HL-60 (cell line): ENCODE measurements around the gene APBB2.

Experiments used
- DNase-seq, 2 experiments: peaks; one replicate each; pipeline ENCODE4 v3.0.0-alpha.2; 2010 to 2020; ENCODE audit warnings: low read depth in 1 of 2, low spot score in 1 of 2
- H3K27ac ChIP-seq: fragments of 250-450 bp; sonication (Bioruptor Pico); replicated peaks from 2 replicates; pipeline ENCODE4 v1.5.1; 2020; ENCODE audit warnings: mild to moderate bottlenecking, moderate library complexity
- H3K27me3 ChIP-seq: fragments of 250-450 bp; sonication (Bioruptor Pico); 2 replicates; pipeline ENCODE4 v1.5.1; 2021; ENCODE audit warnings: mild to moderate bottlenecking, moderate library complexity; ENCODE audit not compliant: insufficient read depth, poor library complexity, severe bottlenecking
- H3K4me3 ChIP-seq: replicated peaks from 2 replicates; pipeline ENCODE4 v1.5.1; 2011; ENCODE audit warnings: mild to moderate bottlenecking, control low read depth, low read length; ENCODE audit not compliant: insufficient read depth
- GABPA ChIP-seq: IDR thresholded peaks from 2 replicates; pipeline ENCODE4 v1.6.1; 2012; ENCODE audit warnings: low read depth
- POLR2AphosphoS5 ChIP-seq: IDR thresholded peaks from 2 replicates; pipeline ENCODE4 v1.6.1; 2012; ENCODE audit warnings: low read depth
- SPI1 ChIP-seq: IDR thresholded peaks from 2 replicates; pipeline ENCODE4 v1.6.1; 2012; ENCODE audit warnings: low read depth, mild to moderate bottlenecking, borderline replicate concordance
- TF ChIP-seq, protein P1 (sequence below): IDR thresholded peaks from 2 replicates; pipeline ENCODE4 v1.6.1; 2012; ENCODE audit warnings: low read depth; ENCODE audit not compliant: insufficient replicate concordance
- TF ChIP-seq, protein P2 (sequence below): IDR thresholded peaks from one replicate; pipeline ENCODE4 v1.5.1; 2011; ENCODE audit warnings: low read length, control low read depth, inconsistent platforms; ENCODE audit not compliant: insufficient read depth

Gene APBB2

DNA sequence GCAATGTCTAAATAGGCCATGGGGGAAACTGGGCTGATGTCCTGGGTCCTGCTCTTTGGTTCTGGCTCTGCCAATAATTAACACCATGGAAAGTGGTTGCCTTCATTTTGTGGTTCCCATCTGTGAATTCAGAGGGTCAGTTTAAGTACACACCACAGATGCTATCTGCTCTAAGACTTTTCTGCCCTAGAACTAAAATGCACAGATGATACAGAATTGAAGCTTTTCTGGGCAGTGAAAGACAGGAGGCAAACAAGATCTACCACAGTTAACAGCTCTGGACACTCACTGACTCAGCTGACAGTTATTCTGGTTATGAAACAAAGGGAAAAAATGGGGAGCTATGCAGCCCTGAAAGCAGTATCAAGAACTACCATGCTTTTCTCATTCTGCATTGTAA is 37.3 kb downstream of the APBB2 start:
- no peak for DNase-seq
- Histone ChIP-seq H3K4me3 (no peak overlapping the region), H3K27ac (no peak overlapping the region), H3K27me3 (peaks cover 5% of the 10 kb centered on the region)
- TF ChIP-seq SPI1 (no peak), GABPA (no peak), POLR2AphosphoS5 (no peak)
- TF ChIP-seq, protein P1, sequence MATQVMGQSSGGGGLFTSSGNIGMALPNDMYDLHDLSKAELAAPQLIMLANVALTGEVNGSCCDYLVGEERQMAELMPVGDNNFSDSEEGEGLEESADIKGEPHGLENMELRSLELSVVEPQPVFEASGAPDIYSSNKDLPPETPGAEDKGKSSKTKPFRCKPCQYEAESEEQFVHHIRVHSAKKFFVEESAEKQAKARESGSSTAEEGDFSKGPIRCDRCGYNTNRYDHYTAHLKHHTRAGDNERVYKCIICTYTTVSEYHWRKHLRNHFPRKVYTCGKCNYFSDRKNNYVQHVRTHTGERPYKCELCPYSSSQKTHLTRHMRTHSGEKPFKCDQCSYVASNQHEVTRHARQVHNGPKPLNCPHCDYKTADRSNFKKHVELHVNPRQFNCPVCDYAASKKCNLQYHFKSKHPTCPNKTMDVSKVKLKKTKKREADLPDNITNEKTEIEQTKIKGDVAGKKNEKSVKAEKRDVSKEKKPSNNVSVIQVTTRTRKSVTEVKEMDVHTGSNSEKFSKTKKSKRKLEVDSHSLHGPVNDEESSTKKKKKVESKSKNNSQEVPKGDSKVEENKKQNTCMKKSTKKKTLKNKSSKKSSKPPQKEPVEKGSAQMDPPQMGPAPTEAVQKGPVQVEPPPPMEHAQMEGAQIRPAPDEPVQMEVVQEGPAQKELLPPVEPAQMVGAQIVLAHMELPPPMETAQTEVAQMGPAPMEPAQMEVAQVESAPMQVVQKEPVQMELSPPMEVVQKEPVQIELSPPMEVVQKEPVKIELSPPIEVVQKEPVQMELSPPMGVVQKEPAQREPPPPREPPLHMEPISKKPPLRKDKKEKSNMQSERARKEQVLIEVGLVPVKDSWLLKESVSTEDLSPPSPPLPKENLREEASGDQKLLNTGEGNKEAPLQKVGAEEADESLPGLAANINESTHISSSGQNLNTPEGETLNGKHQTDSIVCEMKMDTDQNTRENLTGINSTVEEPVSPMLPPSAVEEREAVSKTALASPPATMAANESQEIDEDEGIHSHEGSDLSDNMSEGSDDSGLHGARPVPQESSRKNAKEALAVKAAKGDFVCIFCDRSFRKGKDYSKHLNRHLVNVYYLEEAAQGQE = no peak
- TF ChIP-seq, protein P2, sequence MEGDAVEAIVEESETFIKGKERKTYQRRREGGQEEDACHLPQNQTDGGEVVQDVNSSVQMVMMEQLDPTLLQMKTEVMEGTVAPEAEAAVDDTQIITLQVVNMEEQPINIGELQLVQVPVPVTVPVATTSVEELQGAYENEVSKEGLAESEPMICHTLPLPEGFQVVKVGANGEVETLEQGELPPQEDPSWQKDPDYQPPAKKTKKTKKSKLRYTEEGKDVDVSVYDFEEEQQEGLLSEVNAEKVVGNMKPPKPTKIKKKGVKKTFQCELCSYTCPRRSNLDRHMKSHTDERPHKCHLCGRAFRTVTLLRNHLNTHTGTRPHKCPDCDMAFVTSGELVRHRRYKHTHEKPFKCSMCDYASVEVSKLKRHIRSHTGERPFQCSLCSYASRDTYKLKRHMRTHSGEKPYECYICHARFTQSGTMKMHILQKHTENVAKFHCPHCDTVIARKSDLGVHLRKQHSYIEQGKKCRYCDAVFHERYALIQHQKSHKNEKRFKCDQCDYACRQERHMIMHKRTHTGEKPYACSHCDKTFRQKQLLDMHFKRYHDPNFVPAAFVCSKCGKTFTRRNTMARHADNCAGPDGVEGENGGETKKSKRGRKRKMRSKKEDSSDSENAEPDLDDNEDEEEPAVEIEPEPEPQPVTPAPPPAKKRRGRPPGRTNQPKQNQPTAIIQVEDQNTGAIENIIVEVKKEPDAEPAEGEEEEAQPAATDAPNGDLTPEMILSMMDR = no peak

DNA sequence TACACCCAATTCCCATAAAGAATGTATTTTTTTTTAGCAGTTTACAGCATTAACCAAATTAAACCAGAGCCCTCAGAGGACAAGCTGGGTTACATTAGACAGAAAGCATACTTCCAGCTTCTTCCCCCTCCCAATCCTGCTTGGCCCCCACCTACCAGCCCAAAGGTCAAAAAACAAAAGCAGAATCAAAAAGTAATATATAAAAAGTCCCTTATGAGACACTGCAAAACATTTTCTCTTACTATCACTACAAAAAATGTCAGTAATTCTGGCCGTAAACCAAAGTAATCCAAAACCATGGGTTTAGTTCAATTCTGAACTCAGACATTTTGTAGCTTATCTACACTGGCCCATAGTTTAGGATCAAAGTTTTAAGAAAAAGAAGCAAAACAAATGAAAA is 38.0 kb downstream of the APBB2 start:
- TF ChIP-seq SPI1 (no peak), GABPA (no peak), POLR2AphosphoS5 (no peak)
- TF ChIP-seq, protein P2 = no peak
- TF ChIP-seq, protein P1 = no peak
- Histone ChIP-seq H3K4me3 (no peak overlapping the region), H3K27ac (no peak overlapping the region), H3K27me3 (peaks cover 5% of the 10 kb centered on the region)
- no peak for DNase-seq

DNA sequence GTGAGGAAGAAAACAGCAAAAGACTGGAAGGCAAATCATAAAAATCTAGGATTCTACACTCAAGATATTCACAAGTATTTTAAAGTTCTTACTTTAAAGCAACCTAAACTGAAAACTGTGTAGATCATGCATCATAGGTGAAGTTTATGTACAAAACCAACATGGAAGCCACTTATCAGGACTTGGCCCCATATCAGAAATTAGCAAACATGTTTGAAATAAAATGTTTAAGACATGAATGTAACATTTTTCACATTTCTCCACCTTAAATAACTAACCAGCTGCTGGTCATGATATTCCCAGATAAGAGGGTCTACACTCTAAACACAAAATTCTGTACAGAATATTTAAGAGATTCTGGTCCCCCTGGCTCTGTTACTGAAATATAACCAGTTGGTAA is 38.5 kb downstream of the APBB2 start:
- no peak for DNase-seq
- Histone ChIP-seq H3K4me3 (no peak overlapping the region), H3K27ac (no peak overlapping the region), H3K27me3 (peaks cover 5% of the 10 kb centered on the region)
- TF ChIP-seq POLR2AphosphoS5 (no peak), SPI1 (no peak), GABPA (no peak)
- TF ChIP-seq, protein P2 = no peak
- TF ChIP-seq, protein P1 = no peak
